HG03095 (cell line): Measurements from ENCODE around the gene CASTOR1.
A peak's percentile ranks its signal among the peaks of the same experiment; 100 is the strongest.

Source experiments
- ATAC-seq: cut with Tn5 transposase; IDR thresholded peaks from one replicate; pipeline ENCODE4 v1.9.1; 2021; ENCODE audit warnings: moderate library complexity; ENCODE audit not compliant: unreplicated experiment

CASTOR1 gene

GRCh38 chr22:30266445-30267381, 22.6 kb downstream of the CASTOR1 start, which contains the start of gene OSM:
OSM (minus strand) TSS chr22:30266851; CDS start chr22:30266799, 52 bp downstream.
- ATAC-seq, result no peak

GRCh38 chr22:30265823-30266444, 23.4 kb downstream of the CASTOR1 start:
- peak; percentile 65 for ATAC-seq

- ATAC-seq, result no peak
Observed at GRCh38 chr22:30265131-30265720, 24.1 kb downstream of the CASTOR1 start.

- no peak for ATAC-seq
Observed at GRCh38 chr22:30263883-30264282, 25.4 kb downstream of the CASTOR1 start.

- no peak for ATAC-seq
Observed at GRCh38 chr22:30262917-30263741, 26.2 kb downstream of the CASTOR1 start.

GRCh38 chr22:30262112-30262511, 27.2 kb downstream of the CASTOR1 start:
- no peak for ATAC-seq

- ATAC-seq, result no peak
Observed at GRCh38 chr22:30261134-30261533, 28.2 kb downstream of the CASTOR1 start.

GRCh38 chr22:30260682-30261081, 28.6 kb downstream of the CASTOR1 start:
- ATAC-seq, result no peak

- ATAC-seq, result no peak
Observed at GRCh38 chr22:30260276-30260675, 29.0 kb downstream of the CASTOR1 start.

- ATAC-seq, result no peak
Observed at GRCh38 chr22:30254314-30254713, 35.0 kb downstream of the CASTOR1 start.

GRCh38 chr22:30253205-30253852, 36.0 kb downstream of the CASTOR1 start:
- ATAC-seq, result no peak

GRCh38 chr22:30252411-30253204, 36.7 kb downstream of the CASTOR1 start:
- no peak for ATAC-seq

GRCh38 chr22:30251711-30252110, 37.6 kb downstream of the CASTOR1 start:
- ATAC-seq, result no peak

GRCh38 chr22:30250661-30251267, 38.5 kb downstream of the CASTOR1 start:
- ATAC-seq, result no peak

GRCh38 chr22:30250039-30250565, 39.2 kb downstream of the CASTOR1 start:
- no peak for ATAC-seq

- ATAC-seq, result no peak
Observed at GRCh38 chr22:30249049-30250038, 40.0 kb downstream of the CASTOR1 start.

GRCh38 chr22:30248484-30248883, 40.8 kb downstream of the CASTOR1 start:
- no peak for ATAC-seq

GRCh38 chr22:30247974-30248373, 41.3 kb downstream of the CASTOR1 start:
- ATAC-seq, result no peak
